HepG2 (cell line): ENCODE data around the gene ETFRF1. TPM values are rescaled to one million over a fixed set of nuclear protein-coding genes. Genes with fewer than 3 reads are reported as not detected.

Experiments used
- ARNT2 ChIP-seq: sonication (generic); formaldehyde crosslinking; IDR thresholded peaks from 2 replicates; pipeline ENCODE4 v1.8.0; 2022; ENCODE audit warnings: mild to moderate bottlenecking, low read depth, missing genetic modification reagents, moderate library complexity
- DZIP1 ChIP-seq: sonication (generic); formaldehyde crosslinking; IDR thresholded peaks from 2 replicates; pipeline ENCODE4 v1.5.0; 2020; ENCODE audit warnings: mild to moderate bottlenecking, missing genetic modification reagents
- FOXA3 ChIP-seq: IDR thresholded peaks from 2 replicates; pipeline ENCODE4 v1.6.1; 2016; ENCODE audit warnings: missing genetic modification reagents, missing compliant biosample characterization
- FOXC1 ChIP-seq: sonication (generic); formaldehyde crosslinking; IDR thresholded peaks from 2 replicates; pipeline ENCODE4 v1.8.0; 2022; ENCODE audit warnings: mild to moderate bottlenecking, missing genetic modification reagents, borderline replicate concordance
- GTF2F1 ChIP-seq: fragments of 150-350 bp; IDR thresholded peaks from 2 replicates; pipeline ENCODE4 v1.6.1; 2014; ENCODE audit warnings: low read length
- LCORL ChIP-seq, 2 experiments: fragments of 450-650 bp in 1 of 2; sonication (generic) in 1 of 2; formaldehyde crosslinking in 1 of 2; IDR thresholded peaks; 2 replicates each; pipeline versions ENCODE4 v1.5.0 to v1.6.1; 2017 to 2020; ENCODE audit warnings: antibody characterized with exemption in 1 of 2, missing genetic modification reagents in 1 of 2
- MEF2D ChIP-seq: sonication (generic); formaldehyde crosslinking; IDR thresholded peaks from 2 replicates; pipeline ENCODE4 v1.5.1; 2020; ENCODE audit warnings: mild to moderate bottlenecking, missing genetic modification reagents
- MYC ChIP-seq: sonication (generic); formaldehyde crosslinking; IDR thresholded peaks from 2 replicates; pipeline ENCODE4 v1.9.0; 2021; ENCODE audit warnings: missing genetic modification reagents, borderline replicate concordance
- NR2F2 ChIP-seq: IDR thresholded peaks from 2 replicates; pipeline ENCODE4 v1.6.1; 2012; ENCODE audit warnings: low read depth, inconsistent platforms, borderline replicate concordance
- POLR2AphosphoS2 ChIP-seq: IDR thresholded peaks from 2 replicates; pipeline ENCODE4 v1.6.1; 2011; ENCODE audit warnings: low read depth, low read length, improper control_type of control experiment
- SMAD1 ChIP-seq: sonication (generic); formaldehyde crosslinking; IDR thresholded peaks from 2 replicates; pipeline ENCODE4 v1.4.0; 2020; ENCODE audit warnings: missing genetic modification reagents, low read depth, mild to moderate bottlenecking, borderline replicate concordance
- SP5 ChIP-seq: IDR thresholded peaks from 2 replicates; pipeline ENCODE4 v1.6.1; 2016; ENCODE audit warnings: low read depth, borderline replicate concordance
- SRY ChIP-seq: sonication (generic); formaldehyde crosslinking; IDR thresholded peaks from 2 replicates; pipeline ENCODE4 v1.8.0; 2022; ENCODE audit warnings: mild to moderate bottlenecking, missing genetic modification reagents
- TFAP4 ChIP-seq: sonication (generic); IDR thresholded peaks from 2 replicates; pipeline ENCODE4 v1.6.1; 2016; ENCODE audit warnings: low read depth, borderline replicate concordance
- TGIF2 ChIP-seq: IDR thresholded peaks from 2 replicates; pipeline ENCODE4 v1.6.1; 2016; ENCODE audit warnings: control low read depth, missing compliant biosample characterization
- ZKSCAN5 ChIP-seq: sonication (generic); formaldehyde crosslinking; IDR thresholded peaks from 2 replicates; pipeline ENCODE4 v1.5.1; 2020; ENCODE audit warnings: mild to moderate bottlenecking, missing genetic modification reagents
- ZMYM4 ChIP-seq: sonication (generic); formaldehyde crosslinking; IDR thresholded peaks from 2 replicates; pipeline ENCODE4 v1.8.1; 2023; ENCODE audit warnings: mild to moderate bottlenecking, missing genetic modification reagents
- ZNF251 ChIP-seq: sonication (generic); formaldehyde crosslinking; IDR thresholded peaks from 2 replicates; pipeline ENCODE4 v1.9.0; 2021; ENCODE audit warnings: mild to moderate bottlenecking, missing genetic modification reagents
- ZNF33A ChIP-seq: sonication (generic); formaldehyde crosslinking; IDR thresholded peaks from 2 replicates; pipeline ENCODE4 v1.5.1; 2020; ENCODE audit warnings: missing genetic modification reagents, mild to moderate bottlenecking, moderate library complexity, borderline replicate concordance
- ZNF414 ChIP-seq: sonication (generic); formaldehyde crosslinking; IDR thresholded peaks from 2 replicates; pipeline ENCODE4 v1.5.0; 2020; ENCODE audit warnings: missing genetic modification reagents
- ZNF547 ChIP-seq: sonication (generic); formaldehyde crosslinking; IDR thresholded peaks from 2 replicates; pipeline ENCODE4 v1.5.1; 2020; ENCODE audit warnings: mild to moderate bottlenecking, missing genetic modification reagents
- ZNF652 ChIP-seq: IDR thresholded peaks from 2 replicates; pipeline ENCODE4 v1.6.1; 2016; ENCODE audit warnings: low read depth, borderline replicate concordance
- ZSCAN5A ChIP-seq: sonication (generic); formaldehyde crosslinking; IDR thresholded peaks from 2 replicates; pipeline ENCODE4 v1.8.0; 2022; ENCODE audit warnings: mild to moderate bottlenecking, missing genetic modification reagents, borderline replicate concordance
- polyA plus RNA-seq, 8 experiments: library from polyadenylated mRNA; depleted of rRNA in 3 of 8; stranded (reverse) in 7 of 8; unstranded in 1 of 8; fragments of >200 nt; fragmentation: Illumina TruSeq in 4 of 8; extraction: Trizol in 4 of 8; gene quantifications; 2 replicates each; pipeline versions ENCODE4 v1.2.1 to v1.2.3, GENCODE V29; 2011 to 2016; ENCODE audit warnings: low read depth in 4 of 8, missing spikeins in 1 of 8, mixed read lengths in 1 of 8; ENCODE audit not compliant: insufficient read depth in 1 of 8
- total RNA-seq, 5 experiments: library from RNA; depleted of rRNA; stranded (reverse); fragments of >200 nt; fragmentation: Illumina TruSeq; extraction: Trizol; gene quantifications; 2 replicates each; pipeline ENCODE4 v1.2.3, GENCODE V29; 2016; ENCODE audit warnings: low read depth in 1 of 5

Gene ETFRF1
- total and polyA plus RNA-seq, 2 of the 13 experiments (the other 11 are each of a cell fraction or from before 2014, with no cell fraction given), result 6.8 to 7.0 TPM

GRCh38 chr12:25195056-25195971 is at the start of gene ETFRF1, which contains the start of gene DNAI7 (continued):
- TF ChIP-seq NR2F2, result no peak; the same call in 1 of the 2 replicates
- TF ChIP-seq ZNF414, result 0 out of 2 replicates have a peak, but pooled peaks have one; percentile 61
- TF ChIP-seq SP5 (CRISPR knock-in tag), result peak; percentile 76
- TF ChIP-seq SRY (CRISPR knock-in tag), result no peak
- TF ChIP-seq ARNT2 (CRISPR knock-in tag), result peak; percentile 82
- peak; percentile 70; the same call in 1 of the 2 replicates for TF ChIP-seq MEF2D
- TF ChIP-seq ZNF251 (CRISPR knock-in tag), result no peak
- TF ChIP-seq ZNF33A (CRISPR knock-in tag), result 0 out of 2 replicates have a peak, but pooled peaks have one; percentile 21
- no peak; the same call in 1 of the 2 replicates for TF ChIP-seq ZSCAN5A
- TF ChIP-seq SMAD1 (CRISPR knock-in tag), result no peak
- TF ChIP-seq MYC (CRISPR knock-in tag), result peak; percentile 32; the same call in 1 of the 2 replicates
- 0 out of 2 replicates have a peak, but pooled peaks have one; percentile 15 for TF ChIP-seq ZKSCAN5 (CRISPR knock-in tag)
- TF ChIP-seq DZIP1 (CRISPR knock-in tag), result no peak
- 0 out of 2 replicates have a peak, but pooled peaks have one; percentile 33 for TF ChIP-seq GTF2F1
- 0 out of 2 replicates have a peak, but pooled peaks have one; percentile 10 for TF ChIP-seq TFAP4
- no peak; the same call in 1 of the 2 replicates for TF ChIP-seq ZNF652 (CRISPR knock-in tag)
- TF ChIP-seq TGIF2, result peak; percentile 59; the same call in 1 of the 2 replicates
- TF ChIP-seq POLR2AphosphoS2, result no peak
- peak; percentile 29; the same call in 1 of the 2 replicates for TF ChIP-seq FOXC1 (CRISPR knock-in tag)
- no peak for TF ChIP-seq FOXA3 (CRISPR knock-in tag)
- TF ChIP-seq ZMYM4 (CRISPR knock-in tag), result peak; percentile 75
- 0 out of 2 replicates have a peak, but pooled peaks have one; percentile 72 for TF ChIP-seq ZNF547 (CRISPR knock-in tag)
- no peak for TF ChIP-seq LCORL (IDR thresholded peaks at IDR 0.05)
- TF ChIP-seq LCORL (CRISPR knock-in tag; IDR thresholded peaks at IDR 0.05), result no peak; the same call in 1 of the 2 replicates
